ENCODE results near the gene PDE8A. TPM values are rescaled to one million over a fixed set of nuclear protein-coding genes. Genes with fewer than 3 reads are reported as not detected.
A peak's percentile ranks its signal among the peaks of the same experiment; 100 is the strongest.

The PDE8A gene
- total RNA-seq, 1 experiment from 2014 or later: 40.0 TPM

DNA sequence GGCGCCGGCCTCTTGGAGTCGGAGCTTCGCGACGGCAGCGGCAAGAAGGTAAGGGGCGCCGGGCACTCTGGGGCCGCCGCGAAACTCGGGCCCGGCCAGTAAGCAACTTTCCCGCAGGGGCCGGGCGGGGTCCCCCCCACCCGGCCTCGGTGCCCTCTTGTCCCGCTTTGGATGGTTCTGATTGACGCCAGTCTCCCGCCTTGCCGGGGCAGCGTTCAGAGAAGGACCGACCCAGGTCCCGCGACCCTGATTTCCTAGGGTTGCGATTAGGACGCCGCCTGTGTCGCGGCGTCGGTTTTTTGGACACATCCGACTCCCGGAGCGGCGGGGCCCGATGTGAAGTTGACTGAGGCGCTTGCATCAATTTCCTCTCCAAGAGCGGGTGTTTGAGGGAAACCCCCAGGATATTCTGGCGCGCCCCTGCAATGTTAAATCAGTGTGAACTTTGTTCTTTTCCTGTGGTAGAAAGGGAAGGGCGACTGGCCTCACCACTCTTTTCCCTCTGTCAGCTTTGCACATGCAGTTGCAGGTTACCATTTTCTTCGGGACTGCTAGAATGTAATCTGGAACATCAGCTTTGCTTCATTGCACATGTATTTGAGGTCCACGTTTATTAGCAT lies 755 bp downstream of the PDE8A start:
- peak overlapping the region; percentile 77 to 78 for H3K4me3 ChIP-seq (ENCODE audit: low read depth in 2 of 2, low read length in 2 of 2)
- H3K27ac ChIP-seq (ENCODE audit: low read length): peak overlapping the region; percentile 75
- intact Hi-C loops (cut with micrococcal nuclease; ENCODE audit: unreplicated experiment) (no loop called here), in situ Hi-C loops (cut with HindIII; ENCODE audit: low pct_unique_long_range_greater_than_20kb, low sequenced_read_pairs) (no loop called here)
- H3K27me3 ChIP-seq (ENCODE audit: control insufficient read depth, insufficient read depth, low read length): no peaks in the 10 kb centered on the region
- BruUV-seq (replicated peaks): no TSS peak
- TF ChIP-seq POLR2AphosphoS5 (IDR thresholded peaks at IDR 0.05; ENCODE audit: low read depth, low read length): 0 out of 2 replicates have a peak, but pooled peaks have one; percentile 24
- TF ChIP-seq, protein P1, sequence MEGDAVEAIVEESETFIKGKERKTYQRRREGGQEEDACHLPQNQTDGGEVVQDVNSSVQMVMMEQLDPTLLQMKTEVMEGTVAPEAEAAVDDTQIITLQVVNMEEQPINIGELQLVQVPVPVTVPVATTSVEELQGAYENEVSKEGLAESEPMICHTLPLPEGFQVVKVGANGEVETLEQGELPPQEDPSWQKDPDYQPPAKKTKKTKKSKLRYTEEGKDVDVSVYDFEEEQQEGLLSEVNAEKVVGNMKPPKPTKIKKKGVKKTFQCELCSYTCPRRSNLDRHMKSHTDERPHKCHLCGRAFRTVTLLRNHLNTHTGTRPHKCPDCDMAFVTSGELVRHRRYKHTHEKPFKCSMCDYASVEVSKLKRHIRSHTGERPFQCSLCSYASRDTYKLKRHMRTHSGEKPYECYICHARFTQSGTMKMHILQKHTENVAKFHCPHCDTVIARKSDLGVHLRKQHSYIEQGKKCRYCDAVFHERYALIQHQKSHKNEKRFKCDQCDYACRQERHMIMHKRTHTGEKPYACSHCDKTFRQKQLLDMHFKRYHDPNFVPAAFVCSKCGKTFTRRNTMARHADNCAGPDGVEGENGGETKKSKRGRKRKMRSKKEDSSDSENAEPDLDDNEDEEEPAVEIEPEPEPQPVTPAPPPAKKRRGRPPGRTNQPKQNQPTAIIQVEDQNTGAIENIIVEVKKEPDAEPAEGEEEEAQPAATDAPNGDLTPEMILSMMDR (IDR thresholded peaks at IDR 0.05): no peak
- ATAC-seq (no peak), DNase-seq (ENCODE audit: low read depth, low spot score) (no peak)
- no peaks in the 10 kb centered on the region; the same call in 1 of the 2 replicates for H3K36me3 ChIP-seq (ENCODE audit: control insufficient read depth, insufficient read depth, low read length)
- ChIA-PET POLR2A (no interaction called here), CTCF (interaction anchor here (0.9 kb wide), 1 partner anchor 64 kb away, joined by 3 read pairs; no protein-coding TSS in a partner anchor)
- H3K4me1 ChIP-seq (ENCODE audit: control insufficient read depth, insufficient read depth, low read length): peaks cover 30% of the 10 kb centered on the region
- H3K9me3 ChIP-seq (ENCODE audit: control insufficient read depth, insufficient read depth, low read depth, low read length): no peaks in the 10 kb centered on the region

DNA sequence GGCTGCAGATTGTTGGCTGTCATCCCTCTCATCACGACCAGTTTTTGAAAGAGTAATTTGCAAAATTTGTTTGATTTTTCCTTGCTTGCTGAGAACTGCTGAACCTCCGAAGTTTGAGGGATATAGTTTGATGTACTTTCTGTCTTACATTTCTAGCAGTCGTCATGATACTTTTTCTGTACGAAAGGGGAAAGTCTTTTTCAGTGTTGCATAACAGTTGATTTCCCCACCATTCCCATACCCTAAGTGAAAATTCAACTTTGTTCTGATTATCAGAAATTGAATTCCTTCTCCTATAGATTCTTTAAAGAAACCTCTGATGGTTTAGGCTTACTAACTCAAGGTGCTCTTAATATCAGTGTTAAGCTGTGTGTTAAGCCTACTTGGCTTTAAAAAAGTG lies 1.6 kb downstream of the PDE8A start:
- peak overlapping the region; percentile 75 for H3K27ac ChIP-seq (ENCODE audit: low read length)
- no peak for ATAC-seq

More for the DNA sequence above, 1.6 kb downstream of the PDE8A start:
- Histone ChIP-seq H3K27me3 (ENCODE audit: control insufficient read depth, insufficient read depth, low read length) (no peaks in the 10 kb centered on the region), H3K36me3 (ENCODE audit: control insufficient read depth, insufficient read depth, low read length) (no peaks in the 10 kb centered on the region; the same call in 1 of the 2 replicates), H3K4me1 (ENCODE audit: control insufficient read depth, insufficient read depth, low read length) (peaks cover 30% of the 10 kb centered on the region), H3K4me3 (ENCODE audit: low read depth in 2 of 2, low read length in 2 of 2) (peak overlapping the region; percentile 77 to 78), H3K9me3 (ENCODE audit: control insufficient read depth, insufficient read depth, low read depth, low read length) (no peaks in the 10 kb centered on the region)
- intact Hi-C loops (cut with micrococcal nuclease; ENCODE audit: unreplicated experiment): no loop called here
- TSS peak; percentile 62 for BruUV-seq (replicated peaks)
- no peak for DNase-seq (ENCODE audit: low read depth, low spot score)
- in situ Hi-C loops (cut with HindIII; ENCODE audit: low pct_unique_long_range_greater_than_20kb, low sequenced_read_pairs): no loop called here
- TF ChIP-seq, protein P1 (IDR thresholded peaks at IDR 0.05): no peak
- no peak for TF ChIP-seq POLR2AphosphoS5 (IDR thresholded peaks at IDR 0.05; ENCODE audit: low read depth, low read length)
- TF ChIP-seq, protein P2, sequence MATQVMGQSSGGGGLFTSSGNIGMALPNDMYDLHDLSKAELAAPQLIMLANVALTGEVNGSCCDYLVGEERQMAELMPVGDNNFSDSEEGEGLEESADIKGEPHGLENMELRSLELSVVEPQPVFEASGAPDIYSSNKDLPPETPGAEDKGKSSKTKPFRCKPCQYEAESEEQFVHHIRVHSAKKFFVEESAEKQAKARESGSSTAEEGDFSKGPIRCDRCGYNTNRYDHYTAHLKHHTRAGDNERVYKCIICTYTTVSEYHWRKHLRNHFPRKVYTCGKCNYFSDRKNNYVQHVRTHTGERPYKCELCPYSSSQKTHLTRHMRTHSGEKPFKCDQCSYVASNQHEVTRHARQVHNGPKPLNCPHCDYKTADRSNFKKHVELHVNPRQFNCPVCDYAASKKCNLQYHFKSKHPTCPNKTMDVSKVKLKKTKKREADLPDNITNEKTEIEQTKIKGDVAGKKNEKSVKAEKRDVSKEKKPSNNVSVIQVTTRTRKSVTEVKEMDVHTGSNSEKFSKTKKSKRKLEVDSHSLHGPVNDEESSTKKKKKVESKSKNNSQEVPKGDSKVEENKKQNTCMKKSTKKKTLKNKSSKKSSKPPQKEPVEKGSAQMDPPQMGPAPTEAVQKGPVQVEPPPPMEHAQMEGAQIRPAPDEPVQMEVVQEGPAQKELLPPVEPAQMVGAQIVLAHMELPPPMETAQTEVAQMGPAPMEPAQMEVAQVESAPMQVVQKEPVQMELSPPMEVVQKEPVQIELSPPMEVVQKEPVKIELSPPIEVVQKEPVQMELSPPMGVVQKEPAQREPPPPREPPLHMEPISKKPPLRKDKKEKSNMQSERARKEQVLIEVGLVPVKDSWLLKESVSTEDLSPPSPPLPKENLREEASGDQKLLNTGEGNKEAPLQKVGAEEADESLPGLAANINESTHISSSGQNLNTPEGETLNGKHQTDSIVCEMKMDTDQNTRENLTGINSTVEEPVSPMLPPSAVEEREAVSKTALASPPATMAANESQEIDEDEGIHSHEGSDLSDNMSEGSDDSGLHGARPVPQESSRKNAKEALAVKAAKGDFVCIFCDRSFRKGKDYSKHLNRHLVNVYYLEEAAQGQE (IDR thresholded peaks at IDR 0.05; ENCODE audit: insufficient read depth in 1 of 2, low read depth in 2 of 2, low read length in 1 of 2): no peak
- TF ChIP-seq TCF7L2 (IDR thresholded peaks at IDR 0.05; ENCODE audit: low read depth, low read length): no peak
- TF ChIP-seq SIN3A (IDR thresholded peaks at IDR 0.05; ENCODE audit: borderline replicate concordance, insufficient read depth, low read depth, low read length): no peak
- ChIA-PET POLR2A (no interaction called here), CTCF (interaction anchor here (0.9 kb wide), 1 partner anchor 63 kb away, joined by 3 read pairs; no protein-coding TSS in a partner anchor)
